IMR-90 (cell line): Measurements from ENCODE around the gene SERPINB11. TPM values are rescaled to one million over a fixed set of nuclear protein-coding genes. Genes with fewer than 3 reads are reported as not detected.

ENCODE experiments used
- ATAC-seq: fragments of 200-7000 bp; cut with Tn5 transposase; 2 replicates; pipeline ENCODE4 v1.9.1; 2020; ENCODE audit warnings: low read depth, mild to moderate bottlenecking, moderate library complexity
- BruUV-seq: library from RNA; stranded (reverse); fragments of 400-500 nt; replicated peaks from 2 replicates; lab custom pipeline; 2021; lab: Mats Ljungman, UMichigan
- CTCF ChIA-PET: fragments of 300-600 bp; formaldehyde crosslinking; extraction: SDS; loops from one replicate; lab custom pipeline; 2021; ENCODE audit warnings: antibody characterized with exemption; lab: Yijun Ruan, JAX
- POLR2A ChIA-PET: fragments of 300-600 bp; sonication (Branson Sonifier 250); formaldehyde crosslinking; loops from one replicate; lab custom pipeline; 2022; ENCODE audit warnings: antibody characterized with exemption; ENCODE audit not compliant: unreplicated experiment; lab: Charles Lee
- DNase-seq: peaks from one replicate; pipeline ENCODE4 v3.0.0; 2013
- H2AFZ ChIP-seq: replicated peaks from 2 replicates; pipeline ENCODE3; 2013; ENCODE audit warnings: low read length, mild to moderate bottlenecking; ENCODE audit not compliant: poor library complexity
- H2AK5ac ChIP-seq: 2 replicates; pipeline ENCODE4 v1.6.1; 2013; ENCODE audit warnings: low read depth, low read length, inconsistent platforms
- H2AK9ac ChIP-seq: replicated peaks from 2 replicates; pipeline ENCODE3; 2013; ENCODE audit warnings: mild to moderate bottlenecking, low read depth, low read length, moderate library complexity; ENCODE audit not compliant: poor library complexity
- H2BK120ac ChIP-seq: 2 replicates; pipeline ENCODE4 v1.6.1; 2013; ENCODE audit warnings: low read depth, low read length, inconsistent platforms
- H2BK15ac ChIP-seq: 3 replicates; pipeline ENCODE4 v1.6.1; 2013; ENCODE audit warnings: low read depth, low read length, inconsistent platforms
- H2BK20ac ChIP-seq: 2 replicates; pipeline ENCODE4 v1.6.1; 2013; ENCODE audit warnings: low read depth, mild to moderate bottlenecking, inconsistent platforms, low read length, moderate library complexity
- H2BK5ac ChIP-seq: 2 replicates; pipeline ENCODE4 v1.6.1; 2013; ENCODE audit warnings: mild to moderate bottlenecking, low read depth, low read length, inconsistent platforms; ENCODE audit not compliant: poor library complexity, severe bottlenecking
- H3K14ac ChIP-seq: replicated peaks from 2 replicates; pipeline ENCODE4 v1.6.1; 2013; ENCODE audit warnings: low read depth, low read length, inconsistent platforms
- H3K18ac ChIP-seq: 2 replicates; pipeline ENCODE4 v1.6.1; 2013; ENCODE audit warnings: low read depth, low read length, control low read depth
- H3K23ac ChIP-seq: 2 replicates; pipeline ENCODE4 v1.6.1; 2013; ENCODE audit warnings: low read depth, low read length, inconsistent platforms
- H3K27ac ChIP-seq: 2 replicates; pipeline ENCODE4 v1.5.1; 2013; ENCODE audit warnings: mild to moderate bottlenecking, control low read depth, low read length; ENCODE audit not compliant: insufficient read depth
- H3K27me3 ChIP-seq: 2 replicates; pipeline ENCODE4 v1.6.1; 2013; ENCODE audit warnings: low read length; ENCODE audit not compliant: control insufficient read depth, insufficient read depth
- H3K36me3 ChIP-seq: 2 replicates; pipeline ENCODE4 v1.6.1; 2013; ENCODE audit warnings: low read length, mixed read lengths; ENCODE audit not compliant: control insufficient read depth, insufficient read depth
- H3K4ac ChIP-seq: 2 replicates; pipeline ENCODE4 v1.6.1; 2013; ENCODE audit warnings: low read depth, low read length, inconsistent platforms
- H3K4me1 ChIP-seq: 2 replicates; pipeline ENCODE4 v1.6.1; 2013; ENCODE audit warnings: low read length, mixed read lengths; ENCODE audit not compliant: control insufficient read depth, insufficient read depth
- H3K4me2 ChIP-seq: 2 replicates; pipeline ENCODE4 v1.6.1; 2013; ENCODE audit warnings: low read depth, mild to moderate bottlenecking, control low read depth, low read length, moderate library complexity
- H3K4me3 ChIP-seq: 2 replicates; pipeline ENCODE4 v1.5.1; 2013; ENCODE audit warnings: low read depth, mild to moderate bottlenecking, control low read depth, low read length, moderate library complexity; ENCODE audit not compliant: insufficient read depth
- H3K56ac ChIP-seq: 2 replicates; pipeline ENCODE4 v1.6.1; 2013; ENCODE audit warnings: low read length, inconsistent platforms; ENCODE audit not compliant: insufficient read depth; ENCODE audit errors: extremely low read depth
- H3K79me1 ChIP-seq, 2 experiments: 2 replicates each; pipeline ENCODE4 v1.6.1; 2013; ENCODE audit warnings: low read length in 2 of 2, inconsistent platforms in 1 of 2, low read depth in 1 of 2
- H3K9ac ChIP-seq: 2 replicates; pipeline ENCODE4 v1.6.1; 2013; ENCODE audit warnings: low read depth, low read length, control low read depth
- H3K9me1 ChIP-seq: 2 replicates; pipeline ENCODE4 v1.6.1; 2013; ENCODE audit warnings: low read length, inconsistent platforms; ENCODE audit not compliant: insufficient read depth
- H3K9me3 ChIP-seq: 2 replicates; pipeline ENCODE4 v1.6.1; 2013; ENCODE audit warnings: low read length; ENCODE audit not compliant: control insufficient read depth, insufficient read depth
- H4K20me1 ChIP-seq: 2 replicates; pipeline ENCODE4 v1.6.1; 2013; ENCODE audit warnings: low read length, inconsistent platforms; ENCODE audit not compliant: insufficient read depth
- H4K5ac ChIP-seq: 2 replicates; pipeline ENCODE4 v1.6.1; 2013; ENCODE audit warnings: mild to moderate bottlenecking, low read depth, low read length, control low read depth
- H4K8ac ChIP-seq, 2 experiments: 2 replicates each; pipeline ENCODE4 v1.6.1; 2013; ENCODE audit warnings: low read depth in 2 of 2, low read length in 2 of 2, control low read depth in 1 of 2, inconsistent platforms in 1 of 2
- H4K91ac ChIP-seq: 2 replicates; pipeline ENCODE4 v1.6.1; 2013; ENCODE audit warnings: low read depth, low read length, inconsistent platforms; ENCODE audit not compliant: insufficient read depth
- BHLHE40 ChIP-seq: fragments of 150-350 bp; IDR thresholded peaks from 2 replicates; pipeline ENCODE4 v1.6.1; 2016; ENCODE audit warnings: mild to moderate bottlenecking, low read depth, low read length
- CEBPB ChIP-seq: IDR thresholded peaks from 2 replicates; pipeline ENCODE4 v1.6.1; 2012; ENCODE audit warnings: low read depth, low read length, improper control_type of control experiment
- CHD1 ChIP-seq: IDR thresholded peaks from 2 replicates; pipeline ENCODE4 v1.6.1; 2012; ENCODE audit warnings: low read depth, low read length, improper control_type of control experiment
- CTCF ChIP-seq: conservative IDR thresholded peaks from 2 replicates; pipeline ENCODE4 v1.5.1; 2012; ENCODE audit warnings: mild to moderate bottlenecking, low read depth, low read length, improper control_type of control experiment
- ELK1 ChIP-seq: fragments of 150-350 bp; IDR thresholded peaks from 2 replicates; pipeline ENCODE4 v1.6.1; 2016; ENCODE audit warnings: low read depth, mild to moderate bottlenecking, low read length, moderate library complexity, borderline replicate concordance
- FOS ChIP-seq: fragments of 150-350 bp; IDR thresholded peaks from 2 replicates; pipeline ENCODE4 v1.6.1; 2016; ENCODE audit warnings: low read depth, low read length
- MAFK ChIP-seq: IDR thresholded peaks from 2 replicates; pipeline ENCODE4 v1.6.1; 2012; ENCODE audit warnings: low read depth, low read length, improper control_type of control experiment
- MAZ ChIP-seq: IDR thresholded peaks from 2 replicates; pipeline ENCODE4 v1.6.1; 2012; ENCODE audit warnings: low read depth, mild to moderate bottlenecking, low read length, improper control_type of control experiment, moderate library complexity, borderline replicate concordance
- MXI1 ChIP-seq: IDR thresholded peaks from 2 replicates; pipeline ENCODE4 v1.6.1; 2012; ENCODE audit warnings: low read depth, mild to moderate bottlenecking, low read length, moderate library complexity, borderline replicate concordance
- NFE2L2 ChIP-seq: fragments of 150-350 bp; IDR thresholded peaks from 2 replicates; pipeline ENCODE4 v1.6.1; 2016; ENCODE audit warnings: low read depth, mild to moderate bottlenecking, low read length
- POLR2A ChIP-seq: IDR thresholded peaks from 2 replicates; pipeline ENCODE4 v1.6.1; 2012; ENCODE audit warnings: mild to moderate bottlenecking, low read depth, low read length
- RAD21 ChIP-seq: IDR thresholded peaks from 2 replicates; pipeline ENCODE4 v1.6.1; 2012; ENCODE audit warnings: low read length, improper control_type of control experiment
- RCOR1 ChIP-seq: IDR thresholded peaks from 2 replicates; pipeline ENCODE4 v1.6.1; 2012; ENCODE audit warnings: mild to moderate bottlenecking, low read length, improper control_type of control experiment; ENCODE audit not compliant: insufficient replicate concordance
- RFX5 ChIP-seq: IDR thresholded peaks from 2 replicates; pipeline ENCODE4 v1.8.0; 2012; ENCODE audit warnings: low read depth, mild to moderate bottlenecking, low read length, moderate library complexity
- SMC3 ChIP-seq: fragments of 150-350 bp; IDR thresholded peaks from 2 replicates; pipeline ENCODE4 v1.6.1; 2016; ENCODE audit warnings: low read depth, mild to moderate bottlenecking, antibody characterized with exemption, low read length, moderate library complexity
- USF2 ChIP-seq: fragments of 150-350 bp; IDR thresholded peaks from 2 replicates; pipeline ENCODE4 v1.6.1; 2017; ENCODE audit warnings: mild to moderate bottlenecking, antibody characterized with exemption, low read length, low read depth
- WGBS, 2 experiments: methylation state at CpG; one replicate each; pipeline versions ENCODE4 v1.1.5 to v1.1.7; 2013; ENCODE audit warnings: missing lambda C conversion rate in 2 of 2; ENCODE audit not compliant: insufficient read length in 1 of 2; ENCODE audit errors: extremely low coverage in 2 of 2; 5-methylcytosine and 5-hydroxymethylcytosine counted together
- dilution Hi-C: fragments of 300-500 bp; cut with HindIII; formaldehyde crosslinking; loops from one replicate; pipeline ENCODE4 v1.14.3; 2018; ENCODE audit warnings: low sequenced_read_pairs; ENCODE audit not compliant: unreplicated experiment
- in situ Hi-C: fragments of 300-500 bp; cut with MboI; formaldehyde crosslinking; loops from 3 replicates; pipeline ENCODE4 v1.14.3; 2019; ENCODE audit warnings: low sequenced_read_pairs, inconsistent platforms, mixed read lengths
- intact Hi-C: fragments of 100-400 bp; cut with micrococcal nuclease; formaldehyde crosslinking; loops from 2 replicates; pipeline ENCODE4 v1.10.0; 2022
- polyA plus RNA-seq, 3 experiments: library from polyadenylated mRNA; depleted of rRNA; stranded (reverse); fragments of >200 nt; gene quantifications; 2 replicates each; pipeline ENCODE4 v1.2.3, GENCODE V29; 2012; ENCODE audit warnings: low replicate concordance in 1 of 3
- total RNA-seq: library from RNA; depleted of rRNA; stranded (reverse); fragments of >200 nt; gene quantifications from 2 replicates; pipeline ENCODE4 v1.2.3, GENCODE V29; 2012

SERPINB11 gene
- total and polyA plus RNA-seq, 2 of the 4 experiments (the other 2 are of a cell fraction), result 0.12 to 0.18 TPM

- H2BK15ac ChIP-seq, result no peak overlapping the region
- no peak overlapping the region for H3K27ac ChIP-seq
- H3K27me3 ChIP-seq, result peaks cover 2% of the 10 kb centered on the region; the same call in 1 of the 2 replicates
- no peaks in the 10 kb centered on the region for H3K36me3 ChIP-seq
- H2BK5ac ChIP-seq, result no peak overlapping the region
- H3K9me1 ChIP-seq, result no peaks in the 10 kb centered on the region
- no peaks in the 10 kb centered on the region for H3K9me3 ChIP-seq
- POLR2A ChIA-PET, result no interaction called here
- no peak overlapping the region for H3K9ac ChIP-seq
- ATAC-seq (no peak), DNase-seq (no peak)
- dilution Hi-C loops, result no loop called here
- no peak overlapping the region for H3K4me2 ChIP-seq
- no peak for TF ChIP-seq CEBPB
- TF ChIP-seq SMC3, result no peak
- no peak for TF ChIP-seq CHD1
- TF ChIP-seq MAFK, result no peak
- TF ChIP-seq NFE2L2, result no peak
- no peak for TF ChIP-seq BHLHE40
- no peak for TF ChIP-seq RFX5
- TF ChIP-seq USF2, result no peak
- no peak for TF ChIP-seq MAZ
- TF ChIP-seq RAD21, result no peak
- TF ChIP-seq ELK1, result no peak
- TF ChIP-seq POLR2A, result no peak
- no peak for TF ChIP-seq RCOR1
- TF ChIP-seq MXI1, result no peak
- TF ChIP-seq FOS, result no peak
- no peak for TF ChIP-seq CTCF
- H3K18ac ChIP-seq, result no peak overlapping the region
- no peaks in the 10 kb centered on the region for H3K79me1 ChIP-seq
- H3K4me3 ChIP-seq, result no peak overlapping the region
- H4K20me1 ChIP-seq, result no peaks in the 10 kb centered on the region
- no CpG with 5 or more reads among the region's 2 CpGs for WGBS, 2 experiments
- intact Hi-C loops, result no loop called here
- no peak overlapping the region for H3K4ac ChIP-seq
- H2AK9ac ChIP-seq, result no peak overlapping the region
- H2BK120ac ChIP-seq, result no peak overlapping the region
- in situ Hi-C loops, result loop anchor here (10.0 kb wide), 1 partner anchor 222 kb away; no protein-coding TSS in a partner anchor
- no peak overlapping the region for H2AK5ac ChIP-seq
- no peak overlapping the region for H3K14ac ChIP-seq
- H3K23ac ChIP-seq, result no peak overlapping the region
- no peak overlapping the region for H4K8ac ChIP-seq
- H4K5ac ChIP-seq, result no peak overlapping the region
- H2BK20ac ChIP-seq, result no peak overlapping the region
- no TSS peak for BruUV-seq
- H3K56ac ChIP-seq, result no peak overlapping the region
- H3K4me1 ChIP-seq, result no peaks in the 10 kb centered on the region
- CTCF ChIA-PET, result no interaction called here
- no peak overlapping the region for H2AFZ ChIP-seq
- no peak overlapping the region for H4K91ac ChIP-seq
These were observed 44.2 kb downstream of the SERPINB11 start for GRCh38 chr18:63747006-63747405.
